HEK293 (cell line): ENCODE results near the gene CHCHD1.

Experiments used
- CTCF ChIA-PET: fragments of 350-600 bp; formaldehyde crosslinking; extraction: SDS; loops from one replicate; lab custom pipeline; 2021; ENCODE audit warnings: antibody characterized with exemption; lab: Yijun Ruan, JAX
- POLR2A ChIA-PET: fragments of 300-600 bp; formaldehyde crosslinking; extraction: SDS; loops from one replicate; lab custom pipeline; 2020; ENCODE audit warnings: antibody characterized with exemption, inconsistent platforms; lab: Yijun Ruan, JAX
- H3K27ac ChIP-seq: fragments of 200-500 bp; sonication (Bioruptor generic); 2 replicates; pipeline ENCODE4 v1.5.1; 2014; ENCODE audit warnings: low read depth, low read length, control low read depth, inconsistent platforms; ENCODE audit errors: extremely low read depth
- H3K36me3 ChIP-seq, 2 experiments: fragments of 200-500 bp in 1 of 2; sonication (Bioruptor generic) in 1 of 2; 1 replicate in 1 of 2; 2 replicates in 1 of 2; pipeline ENCODE4 v1.5.1; 2014 to 2017; ENCODE audit warnings: inconsistent platforms in 2 of 2, low read length in 2 of 2; ENCODE audit not compliant: control insufficient read depth in 2 of 2, insufficient read depth in 1 of 2
- H3K4me1 ChIP-seq: fragments of 200-500 bp; sonication (Bioruptor generic); 2 replicates; pipeline ENCODE4 v1.5.1; 2014; ENCODE audit warnings: mild to moderate bottlenecking, low read length, inconsistent platforms; ENCODE audit not compliant: control insufficient read depth, insufficient read depth
- H3K4me3 ChIP-seq: 2 replicates; pipeline ENCODE4 v1.5.1; 2011; ENCODE audit warnings: low read depth, mild to moderate bottlenecking, control low read depth, low read length, moderate library complexity
- H3K9me3 ChIP-seq: fragments of 200-500 bp; sonication (Bioruptor generic); 2 replicates; pipeline ENCODE4 v1.5.1; 2014; ENCODE audit warnings: low read depth, low read length, inconsistent platforms; ENCODE audit not compliant: control insufficient read depth, insufficient read depth
- GLI2 ChIP-seq: fragments of 450-650 bp; formaldehyde crosslinking; IDR thresholded peaks from 2 replicates; pipeline ENCODE4; 2017; ENCODE audit warnings: missing biosample characterization, missing genetic modification characterization, low read depth, borderline replicate concordance
- GLIS1 ChIP-seq: fragments of 450-650 bp; formaldehyde crosslinking; IDR thresholded peaks from 2 replicates; pipeline ENCODE4 v1.5.1; 2016; ENCODE audit warnings: missing biosample characterization, missing genetic modification characterization
- KLF1 ChIP-seq: fragments of 450-650 bp; formaldehyde crosslinking; IDR thresholded peaks from 2 replicates; pipeline ENCODE4 v1.5.1; 2016; ENCODE audit warnings: missing biosample characterization, missing genetic modification characterization
- MYNN ChIP-seq: fragments of 450-650 bp; formaldehyde crosslinking; IDR thresholded peaks from 2 replicates; pipeline ENCODE4 v1.5.1; 2016; ENCODE audit warnings: missing biosample characterization, missing genetic modification characterization, borderline replicate concordance
- TSHZ1 ChIP-seq: fragments of 450-650 bp; formaldehyde crosslinking; IDR thresholded peaks from 2 replicates; pipeline ENCODE4 v1.5.1; 2016; ENCODE audit warnings: missing biosample characterization, missing genetic modification characterization, borderline replicate concordance
- YY1 ChIP-seq: fragments of 450-650 bp; formaldehyde crosslinking; IDR thresholded peaks from 2 replicates; pipeline ENCODE4 v1.5.1; 2018; ENCODE audit warnings: missing biosample characterization, missing genetic modification characterization
- YY2 ChIP-seq: fragments of 450-650 bp; formaldehyde crosslinking; IDR thresholded peaks from 2 replicates; pipeline ENCODE4 v1.5.1; 2016; ENCODE audit warnings: missing biosample characterization, missing genetic modification characterization
- ZNF121 ChIP-seq: fragments of 450-650 bp; formaldehyde crosslinking; IDR thresholded peaks from 2 replicates; pipeline ENCODE4 v1.5.1; 2016; ENCODE audit warnings: missing biosample characterization, missing genetic modification characterization
- ZNF16 ChIP-seq: fragments of 450-650 bp; formaldehyde crosslinking; IDR thresholded peaks from 2 replicates; pipeline ENCODE4 v1.5.1; 2016; ENCODE audit warnings: low read depth, missing biosample characterization, missing genetic modification characterization
- ZNF202 ChIP-seq: fragments of 450-650 bp; formaldehyde crosslinking; IDR thresholded peaks from 2 replicates; pipeline ENCODE4 v1.5.1; 2016; ENCODE audit warnings: missing biosample characterization, missing genetic modification characterization, borderline replicate concordance
- ZNF221 ChIP-seq: fragments of 450-650 bp; formaldehyde crosslinking; IDR thresholded peaks from 2 replicates; pipeline ENCODE4 v1.5.1; 2017; ENCODE audit warnings: missing biosample characterization, missing genetic modification characterization, borderline replicate concordance
- ZNF23 ChIP-seq: fragments of 450-650 bp; formaldehyde crosslinking; IDR thresholded peaks from 2 replicates; pipeline ENCODE4 v1.5.1; 2016; ENCODE audit warnings: missing biosample characterization, missing genetic modification characterization, borderline replicate concordance
- ZNF292 ChIP-seq: fragments of 450-650 bp; formaldehyde crosslinking; IDR thresholded peaks from 2 replicates; pipeline ENCODE4 v1.5.1; 2016; ENCODE audit warnings: low read depth, missing biosample characterization, missing genetic modification characterization, borderline replicate concordance
- ZNF311 ChIP-seq: fragments of 450-650 bp; formaldehyde crosslinking; IDR thresholded peaks from 2 replicates; pipeline ENCODE4 v1.5.1; 2017; ENCODE audit warnings: missing biosample characterization, missing genetic modification characterization, borderline replicate concordance
- ZNF341 ChIP-seq: fragments of 450-650 bp; formaldehyde crosslinking; IDR thresholded peaks from 2 replicates; pipeline ENCODE4; 2016; ENCODE audit warnings: low read depth, missing biosample characterization, missing genetic modification characterization
- ZNF354C ChIP-seq: fragments of 450-650 bp; formaldehyde crosslinking; IDR thresholded peaks from 2 replicates; pipeline ENCODE4 v1.5.1; 2016; ENCODE audit warnings: missing biosample characterization, missing genetic modification characterization, low read depth, borderline replicate concordance
- ZNF362 ChIP-seq: fragments of 450-650 bp; formaldehyde crosslinking; IDR thresholded peaks from 2 replicates; pipeline ENCODE4 v1.5.1; 2016; ENCODE audit warnings: missing biosample characterization, missing genetic modification characterization
- ZNF501 ChIP-seq: fragments of 450-650 bp; formaldehyde crosslinking; IDR thresholded peaks from 2 replicates; pipeline ENCODE4 v1.5.1; 2016; ENCODE audit warnings: missing biosample characterization, missing genetic modification characterization
- ZNF544 ChIP-seq: fragments of 450-650 bp; formaldehyde crosslinking; IDR thresholded peaks from 2 replicates; pipeline ENCODE4 v1.5.0; 2017; ENCODE audit warnings: missing biosample characterization, missing genetic modification characterization
- ZNF600 ChIP-seq: fragments of 450-650 bp; formaldehyde crosslinking; IDR thresholded peaks from 2 replicates; pipeline ENCODE4 v1.5.1; 2016; ENCODE audit warnings: missing biosample characterization, missing genetic modification characterization
- ZNF677 ChIP-seq: fragments of 450-650 bp; IDR thresholded peaks from 2 replicates; pipeline ENCODE4 v1.5.0; 2018; ENCODE audit warnings: missing biosample characterization, mild to moderate bottlenecking, missing genetic modification characterization, moderate library complexity
- ZNF707 ChIP-seq: fragments of 450-650 bp; formaldehyde crosslinking; IDR thresholded peaks from 2 replicates; pipeline ENCODE4 v1.5.1; 2016; ENCODE audit warnings: missing biosample characterization, missing genetic modification characterization
- ZNF76 ChIP-seq: fragments of 450-650 bp; formaldehyde crosslinking; IDR thresholded peaks from 2 replicates; pipeline ENCODE4; 2016; ENCODE audit warnings: low read depth, missing biosample characterization, missing genetic modification characterization, borderline replicate concordance
- ZNF777 ChIP-seq: fragments of 450-650 bp; formaldehyde crosslinking; IDR thresholded peaks from 2 replicates; pipeline ENCODE4 v1.5.1; 2017; ENCODE audit warnings: missing biosample characterization, missing genetic modification characterization, borderline replicate concordance
- TF ChIP-seq, protein P1 (sequence below): fragments of 450-650 bp; formaldehyde crosslinking; IDR thresholded peaks from 2 replicates; pipeline ENCODE4 v1.5.1; 2016; ENCODE audit warnings: missing biosample characterization, missing genetic modification characterization, low read depth

Gene CHCHD1

DNA sequence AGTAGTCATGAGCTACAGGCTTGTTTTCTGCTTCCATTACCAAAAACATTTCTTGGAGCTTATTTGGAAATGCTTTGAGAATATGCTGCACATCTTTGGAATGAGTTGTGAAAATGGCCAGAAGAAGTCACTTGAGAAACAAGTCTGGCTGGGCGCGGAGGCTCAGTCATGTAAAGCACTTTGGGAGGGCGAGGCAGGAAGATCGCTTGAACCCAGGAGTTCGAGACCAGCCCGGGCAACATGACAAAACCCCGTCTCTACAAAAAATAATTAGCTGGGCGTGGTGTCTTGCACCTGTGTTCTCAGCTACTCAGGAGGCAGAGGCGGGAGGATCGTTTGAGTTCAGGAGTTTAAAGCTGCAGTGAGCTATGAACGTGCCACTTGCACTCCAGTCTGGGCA is 882 bp upstream of the CHCHD1 start:
- CTCF ChIA-PET = interaction anchor here (0.6 to 1.4 kb wide), 3 partner anchors 50 to 99 kb away, joined by 3 to 4 read pairs (median 4); no protein-coding TSS in a partner anchor
- H3K27ac ChIP-seq = peak overlapping the region; percentile 89
- TF ChIP-seq ZNF121 (tag by site-specific recombination) = 0 out of 2 replicates have a peak, but pooled peaks have one; percentile 12
- no peak for TF ChIP-seq ZNF707 (tag by site-specific recombination)
- TF ChIP-seq KLF1 (tag by site-specific recombination) = peak; percentile 56; the same call in 1 of the 2 replicates
- TF ChIP-seq ZNF501 (tag by site-specific recombination) = 0 out of 2 replicates have a peak, but pooled peaks have one; percentile 17
- peaks cover 12% of the 10 kb centered on the region; the same call in 1 of the 2 replicates for H3K4me1 ChIP-seq
- POLR2A ChIA-PET = interaction anchor here (0.8 to 5.1 kb wide), 8 partner anchors 9 to 528 kb away, joined by 3 to 60 read pairs (median 6); partner anchors contain the start of genes MRPS16 and SEC24C
- H3K36me3 ChIP-seq = peaks cover 37 to 39% of the 10 kb centered on the region in 2 experiments
- peak overlapping the region; percentile 94 for H3K4me3 ChIP-seq
- no peaks in the 10 kb centered on the region for H3K9me3 ChIP-seq

DNA sequence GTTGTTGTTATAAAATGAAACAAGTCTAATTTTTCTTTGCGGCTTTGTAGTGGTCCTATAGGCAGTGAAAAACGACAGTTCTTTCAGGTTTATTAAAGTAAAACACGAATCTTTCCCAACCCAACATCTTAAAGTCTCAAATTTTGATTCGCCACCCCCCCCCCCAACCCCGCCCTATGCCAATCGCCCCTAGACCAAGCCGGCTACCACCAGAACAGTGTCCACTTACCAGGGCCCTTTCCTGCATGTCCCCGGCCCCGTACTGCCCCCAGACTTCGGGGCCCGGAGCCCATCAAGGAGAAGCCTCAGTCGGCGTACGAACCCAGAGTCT is 335 bp upstream of the CHCHD1 start:
- ChIA-PET POLR2A (interaction anchor here (0.8 to 5.1 kb wide), 12 partner anchors 9 to 529 kb away, joined by 3 to 60 read pairs (median 4); partner anchors contain the start of genes MRPS16, PPP3CB and SEC24C), CTCF (interaction anchor here (0.7 to 1.4 kb wide), 3 partner anchors 97 to 99 kb away, joined by 3 to 4 read pairs (median 3); no protein-coding TSS in a partner anchor)
- peaks cover 32 to 36% of the 10 kb centered on the region in 2 experiments for H3K36me3 ChIP-seq
- TF ChIP-seq YY2 (tag by site-specific recombination) = no peak
- no peak for TF ChIP-seq ZNF76
- no peak for TF ChIP-seq ZNF311
- no peak for TF ChIP-seq GLI2
- TF ChIP-seq ZNF341 = no peak
- TF ChIP-seq TSHZ1 (tag by site-specific recombination) = no peak
- TF ChIP-seq ZNF221 = no peak
- TF ChIP-seq ZNF544 (tag by site-specific recombination) = no peak
- no peak for TF ChIP-seq ZNF16
- no peak for TF ChIP-seq ZNF677 (tag by site-specific recombination)
- TF ChIP-seq ZNF202 = no peak
- TF ChIP-seq, all 188 proteins: peak for 0
- peak overlapping the region; percentile 94 for H3K4me3 ChIP-seq
- peaks cover 12% of the 10 kb centered on the region; the same call in 1 of the 2 replicates for H3K4me1 ChIP-seq
- no peaks in the 10 kb centered on the region for H3K9me3 ChIP-seq
- H3K27ac ChIP-seq = peak overlapping the region; percentile 89

DNA sequence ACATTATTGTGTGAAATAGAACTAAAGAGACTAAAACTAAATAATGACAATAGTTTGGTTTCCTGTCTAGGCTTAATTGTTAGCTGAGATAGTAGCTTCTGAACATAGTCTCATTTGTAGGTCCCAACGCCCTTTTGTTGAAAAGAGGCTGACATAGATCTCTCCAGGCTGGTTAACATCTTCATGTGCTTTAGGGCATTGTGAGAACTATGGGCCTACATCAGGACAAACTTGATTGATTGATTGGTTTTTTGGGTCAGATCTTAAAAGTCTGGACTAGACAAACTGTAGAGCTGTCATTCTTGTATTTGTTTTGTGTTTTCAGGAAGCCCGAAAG is 869 bp downstream of the CHCHD1 start:
- peaks cover 12% of the 10 kb centered on the region; the same call in 1 of the 2 replicates for H3K4me1 ChIP-seq
- ChIA-PET CTCF (no interaction called here), POLR2A (interaction anchor here (0.6 to 5.1 kb wide), 4 partner anchors 8 to 89 kb away, joined by 3 to 60 read pairs (median 7); partner anchors contain the start of gene SEC24C)
- peaks cover 23 to 30% of the 10 kb centered on the region in 2 experiments for H3K36me3 ChIP-seq
- H3K9me3 ChIP-seq = no peaks in the 10 kb centered on the region
- H3K4me3 ChIP-seq = peak overlapping the region; percentile 94
- peak overlapping the region; percentile 89; the same call in 1 of the 2 replicates for H3K27ac ChIP-seq
- TF ChIP-seq ZNF354C (tag by site-specific recombination) (no peak), YY1 (tag by site-specific recombination) (no peak), GLI2 (no peak), ZNF600 (tag by site-specific recombination) (no peak), ZNF777 (tag by site-specific recombination) (no peak), ZNF362 (no peak), ZNF23 (tag by site-specific recombination) (no peak), GLIS1 (no peak), ZNF292 (tag by site-specific recombination) (no peak), MYNN (tag by site-specific recombination) (no peak)
- TF ChIP-seq, protein P1, sequence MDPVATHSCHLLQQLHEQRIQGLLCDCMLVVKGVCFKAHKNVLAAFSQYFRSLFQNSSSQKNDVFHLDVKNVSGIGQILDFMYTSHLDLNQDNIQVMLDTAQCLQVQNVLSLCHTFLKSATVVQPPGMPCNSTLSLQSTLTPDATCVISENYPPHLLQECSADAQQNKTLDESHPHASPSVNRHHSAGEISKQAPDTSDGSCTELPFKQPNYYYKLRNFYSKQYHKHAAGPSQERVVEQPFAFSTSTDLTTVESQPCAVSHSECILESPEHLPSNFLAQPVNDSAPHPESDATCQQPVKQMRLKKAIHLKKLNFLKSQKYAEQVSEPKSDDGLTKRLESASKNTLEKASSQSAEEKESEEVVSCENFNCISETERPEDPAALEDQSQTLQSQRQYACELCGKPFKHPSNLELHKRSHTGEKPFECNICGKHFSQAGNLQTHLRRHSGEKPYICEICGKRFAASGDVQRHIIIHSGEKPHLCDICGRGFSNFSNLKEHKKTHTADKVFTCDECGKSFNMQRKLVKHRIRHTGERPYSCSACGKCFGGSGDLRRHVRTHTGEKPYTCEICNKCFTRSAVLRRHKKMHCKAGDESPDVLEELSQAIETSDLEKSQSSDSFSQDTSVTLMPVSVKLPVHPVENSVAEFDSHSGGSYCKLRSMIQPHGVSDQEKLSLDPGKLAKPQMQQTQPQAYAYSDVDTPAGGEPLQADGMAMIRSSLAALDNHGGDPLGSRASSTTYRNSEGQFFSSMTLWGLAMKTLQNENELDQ (tag by site-specific recombination) = no peak
